Measurements from ENCODE around the gene ARHGAP44.

The ARHGAP44 gene

DNA sequence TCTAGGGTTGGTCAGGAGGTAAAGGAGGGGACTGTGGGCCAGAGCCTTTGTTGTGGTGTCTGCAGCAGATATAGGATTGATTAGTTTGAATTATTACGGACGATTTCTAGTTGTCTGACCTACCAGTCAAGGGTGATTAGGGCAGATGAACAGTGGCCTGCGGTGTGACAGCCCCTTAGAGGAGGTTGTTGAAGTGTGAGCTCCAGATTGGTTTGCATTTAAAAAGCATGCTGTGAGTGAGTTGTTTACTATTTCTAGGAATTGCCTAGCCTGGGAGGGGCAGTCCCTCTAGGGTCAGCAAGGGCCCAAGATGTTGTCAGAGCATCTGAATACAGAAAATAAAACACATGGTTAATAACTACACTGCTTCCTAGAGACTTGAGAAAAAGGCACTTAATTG is 108.8 kb downstream of the ARHGAP44 start:
- DNase-seq (ENCODE audit: low read depth in 2 of 2): no peak

- no peak for DNase-seq (ENCODE audit: low read depth in 2 of 2)
Observed at GRCh38 chr17:12899604-12900003, 110.3 kb downstream of the ARHGAP44 start.

GRCh38 chr17:12900474-12900873 is 111.2 kb downstream of the ARHGAP44 start:
- no peak for DNase-seq (ENCODE audit: low read depth in 2 of 2)

DNA sequence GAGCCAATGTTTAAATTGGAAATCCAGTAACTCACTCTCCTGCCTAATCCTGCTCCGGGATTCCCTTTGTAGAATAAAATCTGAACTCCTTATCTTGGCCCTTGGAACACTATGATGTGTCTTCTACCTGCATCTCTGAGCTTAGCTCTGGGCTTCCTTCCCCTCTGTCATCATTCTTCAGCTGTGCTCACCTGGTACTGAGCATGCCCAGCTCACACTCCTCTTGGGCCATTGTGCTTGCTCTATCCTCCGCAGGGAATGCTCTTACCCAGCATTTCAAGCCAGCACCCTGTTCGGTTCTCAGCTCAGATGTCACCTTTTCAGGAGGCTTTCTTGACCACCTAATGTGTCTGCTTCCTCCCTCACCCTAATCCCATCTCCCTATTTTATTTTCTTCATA is 112.7 kb downstream of the ARHGAP44 start:
- no peak for DNase-seq (ENCODE audit: low read depth in 2 of 2)

DNA sequence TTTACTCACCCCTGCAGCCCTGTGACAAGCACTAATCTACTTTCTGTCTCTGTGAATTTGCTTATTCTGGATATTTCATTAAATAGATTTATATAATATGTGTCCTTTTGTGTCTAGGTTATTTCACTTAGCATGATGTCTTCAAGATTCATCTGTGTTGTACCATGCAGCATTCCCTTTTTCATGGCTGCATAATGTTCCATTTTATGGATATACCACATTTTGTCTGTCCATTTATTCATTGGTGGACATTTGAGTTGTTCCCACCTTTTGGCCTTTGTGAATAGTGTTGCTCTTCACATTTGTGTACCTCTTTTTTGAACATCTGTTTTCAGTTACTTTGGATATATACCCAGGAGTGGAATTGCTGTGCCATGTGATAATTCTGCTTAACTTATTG is 118.2 kb downstream of the ARHGAP44 start:
- no peak for DNase-seq (ENCODE audit: low read depth in 2 of 2)

- DNase-seq (ENCODE audit: low read depth in 2 of 2): no peak
Observed at GRCh38 chr17:12909046-12909445, 119.7 kb downstream of the ARHGAP44 start.

DNA sequence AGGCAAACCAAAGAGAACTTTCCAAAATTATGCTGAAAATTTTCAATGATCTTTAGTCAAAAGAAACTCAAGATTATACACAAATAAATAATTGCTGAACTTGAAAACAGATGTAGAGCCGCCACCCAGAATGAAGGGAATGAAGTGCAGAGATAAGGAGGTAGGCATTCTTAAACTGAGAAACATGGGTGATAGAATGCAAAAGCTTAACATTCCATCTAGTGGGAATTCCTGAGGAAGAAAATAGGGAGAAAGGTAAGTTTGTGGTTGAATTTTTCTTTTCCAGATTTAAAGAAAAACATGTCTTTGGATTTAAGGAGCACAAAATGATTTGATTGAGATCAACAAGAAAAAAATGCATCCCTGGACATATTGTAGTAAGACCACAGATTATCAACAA is 120.2 kb downstream of the ARHGAP44 start:
- DNase-seq (ENCODE audit: low read depth in 2 of 2): no peak

GRCh38 chr17:12911239-12911638 is 121.9 kb downstream of the ARHGAP44 start:
- no peak for DNase-seq (ENCODE audit: low read depth in 2 of 2)

GRCh38 chr17:12917399-12917798 is 128.1 kb downstream of the ARHGAP44 start:
- DNase-seq (ENCODE audit: low read depth in 2 of 2): no peak

GRCh38 chr17:12918142-12918541 is 128.8 kb downstream of the ARHGAP44 start:
- DNase-seq (ENCODE audit: low read depth in 2 of 2): no peak

- no peak for DNase-seq (ENCODE audit: low read depth in 2 of 2)
Observed at GRCh38 chr17:12922120-12922519, 132.8 kb downstream of the ARHGAP44 start.

DNA sequence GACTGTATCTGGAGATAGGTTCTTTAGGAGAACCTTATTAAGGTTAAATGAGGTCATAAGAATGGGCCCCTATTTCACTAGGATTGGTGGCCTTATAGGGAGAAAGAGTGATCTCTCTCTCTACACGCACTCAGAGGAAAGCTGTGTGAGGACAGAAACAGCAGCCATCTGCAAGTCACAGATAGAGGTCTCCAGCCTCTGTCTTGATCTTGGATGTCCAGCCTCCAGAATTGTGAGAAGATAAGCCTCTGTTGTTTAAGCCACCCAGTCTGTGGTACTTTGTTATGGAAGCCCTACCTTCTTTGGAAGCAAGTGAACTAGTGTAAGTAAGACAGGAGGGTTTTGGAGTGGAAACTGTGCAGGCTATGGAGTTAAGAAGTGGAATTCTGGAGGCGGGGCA is 135.3 kb downstream of the ARHGAP44 start:
- no peak for DNase-seq (ENCODE audit: low read depth in 2 of 2)

GRCh38 chr17:12927001-12927400 is 137.7 kb downstream of the ARHGAP44 start:
- no peak for DNase-seq (ENCODE audit: low read depth in 2 of 2)

DNA sequence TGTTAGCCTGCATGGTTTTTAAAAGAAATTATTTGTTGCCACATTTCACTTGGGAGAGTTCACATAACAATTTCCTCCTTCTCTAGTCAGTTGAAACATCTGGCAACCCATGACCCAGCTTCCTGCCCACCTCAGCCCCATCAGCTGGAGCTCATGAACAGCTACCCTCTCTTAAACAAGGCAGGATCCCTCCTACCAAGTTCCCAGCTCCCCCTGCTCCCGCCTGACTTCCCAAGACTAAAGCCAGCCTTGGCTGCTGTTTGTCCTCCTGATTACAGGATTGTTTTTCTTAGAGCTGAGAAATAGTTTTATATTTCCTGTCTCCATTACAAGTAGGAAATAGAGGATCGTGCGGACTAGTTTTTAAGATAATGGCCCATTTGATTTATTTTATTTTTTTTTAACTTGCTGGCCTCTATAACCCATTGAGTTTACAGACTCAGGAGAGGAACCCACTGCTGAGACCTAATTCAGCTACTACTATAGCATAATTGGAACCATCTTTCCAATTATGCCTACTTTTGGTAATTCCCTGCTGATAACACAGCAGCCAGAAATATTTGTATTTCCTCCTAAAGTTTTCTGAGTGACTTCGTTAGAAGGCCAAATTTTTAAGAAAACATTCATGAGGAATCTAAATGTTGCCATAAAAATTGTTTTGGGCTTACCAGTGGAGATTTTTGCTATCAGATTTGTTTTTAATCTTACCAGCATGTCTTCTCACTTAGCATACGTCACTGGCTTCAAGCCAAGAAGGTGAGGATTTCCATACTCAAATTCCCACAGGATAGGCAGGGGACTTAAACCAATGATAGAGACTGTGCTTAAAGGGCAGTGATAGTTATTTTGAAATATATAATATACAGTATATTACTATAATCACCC is 138.5 kb downstream of the ARHGAP44 start:
- no peak for DNase-seq (ENCODE audit: low read depth in 2 of 2)

DNA sequence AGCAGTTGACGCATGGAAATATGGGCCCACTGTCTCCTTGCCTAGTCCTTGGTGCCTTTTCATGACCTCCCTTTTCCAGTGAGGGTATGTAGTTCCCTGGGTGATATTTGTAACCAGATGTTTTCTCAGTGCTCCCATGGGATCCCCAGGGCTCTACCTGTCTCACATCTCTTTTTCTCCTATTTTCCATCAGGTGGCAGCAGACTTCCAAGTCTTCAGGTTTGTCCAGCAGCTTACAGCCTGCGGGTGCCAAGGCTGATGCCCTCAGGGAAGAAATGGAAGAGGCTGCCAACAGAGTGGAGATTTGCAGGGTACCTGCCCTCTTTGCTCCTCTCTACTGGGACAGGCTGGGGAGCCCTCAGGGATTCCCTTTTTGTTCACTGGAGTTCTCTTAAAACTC is 139.4 kb downstream of the ARHGAP44 start:
- no peak for DNase-seq (ENCODE audit: low read depth in 2 of 2)

DNA sequence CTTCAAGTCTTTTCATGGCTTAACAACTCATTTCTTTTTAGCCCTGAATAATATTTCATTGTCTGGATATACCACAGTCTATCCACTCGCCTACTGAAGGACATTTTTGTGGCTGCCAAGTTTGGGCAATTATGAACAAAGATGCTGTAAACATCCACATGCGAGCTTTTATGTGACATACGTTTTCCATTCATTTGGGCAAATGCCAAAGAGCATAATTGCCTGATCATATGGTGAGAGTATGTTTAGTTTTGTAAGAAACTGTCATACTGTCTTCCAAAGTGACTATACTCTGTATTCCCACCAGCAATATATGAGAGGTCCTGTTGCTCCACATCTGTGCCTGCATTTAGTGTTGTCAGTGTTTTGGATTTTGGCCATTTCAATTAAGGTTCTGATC is 147.2 kb downstream of the ARHGAP44 start:
- DNase-seq (ENCODE audit: low read depth in 2 of 2): no peak

DNA sequence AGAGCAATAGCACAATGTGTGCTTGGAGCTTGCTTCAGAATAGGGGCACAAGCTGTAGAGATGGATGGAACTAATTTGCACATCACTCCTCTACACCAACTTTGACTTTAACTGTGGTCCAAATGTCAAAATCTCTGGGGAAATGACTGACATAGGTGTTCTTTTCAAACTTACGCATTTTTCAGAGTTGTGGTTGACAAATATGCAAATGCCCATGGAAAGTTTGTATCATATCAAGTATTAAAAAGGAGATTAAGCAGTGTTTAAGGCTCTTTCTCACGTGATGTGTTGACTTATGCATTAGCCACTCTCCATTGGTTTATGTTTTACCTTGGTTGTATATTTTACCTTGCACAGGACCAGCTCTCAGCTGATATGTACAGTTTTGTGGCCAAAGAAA is 151.4 kb downstream of the ARHGAP44 start:
- DNase-seq (ENCODE audit: low read depth in 2 of 2): no peak

- DNase-seq (ENCODE audit: low read depth in 2 of 2): no peak
Observed at GRCh38 chr17:12947047-12947446, 157.7 kb downstream of the ARHGAP44 start.

DNA sequence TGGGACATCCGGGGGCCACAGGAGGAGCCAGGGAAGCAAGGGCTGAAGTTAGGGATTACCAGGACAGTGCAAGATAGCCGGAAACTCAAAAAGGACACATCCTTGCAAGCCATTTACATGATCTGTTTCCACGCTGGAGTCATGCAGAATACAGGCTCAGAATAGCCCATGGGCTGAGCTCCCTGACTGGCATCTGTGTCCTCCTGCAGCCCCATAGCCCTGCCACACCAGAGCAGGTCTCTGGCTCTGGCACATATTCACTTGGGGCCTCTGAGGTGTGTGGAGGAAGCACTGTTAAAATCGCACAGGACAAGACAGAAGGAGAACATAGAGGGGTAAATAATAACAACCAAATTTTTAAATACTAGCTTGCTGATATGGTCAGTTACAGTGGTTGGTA is 162.7 kb downstream of the ARHGAP44 start:
- no peak for DNase-seq (ENCODE audit: low read depth in 2 of 2)

- DNase-seq (ENCODE audit: low read depth in 2 of 2): no peak
Observed at GRCh38 chr17:12953156-12953555, 163.9 kb downstream of the ARHGAP44 start.

DNA sequence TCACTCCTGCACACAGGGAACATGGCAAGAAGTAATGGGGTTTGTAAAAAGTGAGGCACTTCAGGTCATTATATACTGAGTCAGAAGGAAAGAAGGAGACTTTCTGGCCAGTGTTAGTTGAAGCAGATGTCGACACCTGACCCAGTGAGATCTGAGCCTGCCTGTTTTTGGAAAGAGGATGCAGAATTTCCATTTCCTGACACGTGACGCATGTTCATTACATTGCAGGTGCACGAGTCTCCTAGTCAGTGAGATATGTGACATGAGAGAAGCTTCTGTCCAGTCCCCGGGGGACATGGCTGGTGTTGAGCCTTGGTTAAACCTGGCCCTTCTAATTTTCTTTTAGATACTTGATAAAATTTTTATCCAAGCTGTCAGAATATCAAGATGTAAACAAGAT is 166.2 kb downstream of the ARHGAP44 start:
- DNase-seq (ENCODE audit: low read depth in 2 of 2): no peak

DNA sequence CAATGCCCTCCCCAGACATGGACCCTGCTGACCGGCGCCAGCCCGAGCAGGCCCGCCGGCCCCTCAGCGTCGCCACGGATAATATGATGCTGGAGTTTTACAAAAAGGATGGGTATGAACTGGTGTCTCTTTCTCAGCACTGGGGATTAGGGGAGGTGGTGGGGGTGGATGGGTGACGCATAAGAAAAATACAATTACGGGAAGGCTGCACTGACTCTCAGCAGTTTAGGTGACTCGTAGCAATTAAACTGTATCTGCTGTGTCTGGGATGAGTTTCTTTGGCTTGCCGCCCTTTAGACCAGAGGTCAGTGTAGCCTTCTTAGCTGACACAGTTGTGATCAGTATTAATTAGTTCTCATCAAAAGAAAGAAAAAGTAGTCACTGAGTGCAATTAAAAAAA is 169.5 kb downstream of the ARHGAP44 start:
- no peak for DNase-seq (ENCODE audit: low read depth in 2 of 2)

- no peak for DNase-seq (ENCODE audit: low read depth in 2 of 2)
Observed at GRCh38 chr17:12959441-12959840, 170.1 kb downstream of the ARHGAP44 start.

DNA sequence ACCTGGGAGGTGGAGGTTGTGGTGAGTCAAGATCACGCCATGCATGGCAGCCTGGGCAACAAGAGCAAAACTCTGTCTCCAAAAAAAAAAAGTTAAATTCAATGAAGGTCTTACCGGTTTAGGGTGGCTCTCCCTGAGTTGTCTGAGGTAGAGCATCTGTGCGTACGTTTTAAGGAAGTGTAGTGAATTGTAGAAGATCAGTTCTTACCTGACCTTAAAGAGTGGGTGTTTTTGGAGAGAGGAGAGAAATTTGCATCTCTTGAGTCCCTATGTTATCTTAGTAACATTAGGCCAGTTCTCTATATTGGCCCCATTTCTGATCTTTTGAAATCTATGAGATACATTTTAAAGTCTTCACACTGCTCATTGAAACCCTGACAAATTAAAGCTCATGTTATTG is 172.4 kb downstream of the ARHGAP44 start:
- no peak for DNase-seq (ENCODE audit: low read depth in 2 of 2)

Data from stimulated activated CD8-positive, alpha-beta memory T cell treated with anti-CD3 and anti-CD28 coated beads, Interleukin-2, amount 100 ng/mL, for 48 hours (primary cell).